SK-N-SH treated with all-trans-retinoic acid at 6 μM for 48 hours (cell line): ENCODE results near the gene AHCYL1.
A peak's percentile ranks its signal among the peaks of the same experiment; 100 is the strongest.

Source experiments
- ATAC-seq: fragments of 200-7000 bp; cut with Tn5 transposase; 3 replicates; pipeline ENCODE4 v1.9.1; 2020; ENCODE audit warnings: mild to moderate bottlenecking, moderate library complexity
- ARNTL ChIP-seq: fragments of 450-650 bp; formaldehyde crosslinking; IDR thresholded peaks from 2 replicates; pipeline ENCODE4 v1.5.0; 2020; ENCODE audit warnings: low read depth, mild to moderate bottlenecking, moderate library complexity, borderline replicate concordance
- BACH2 ChIP-seq: fragments of 250-450 bp; sonication (Bioruptor Pico); IDR thresholded peaks from 2 replicates; pipeline ENCODE4 v1.9.0; 2021; ENCODE audit warnings: mild to moderate bottlenecking, borderline replicate concordance
- CSDC2 ChIP-seq: fragments of 250-450 bp; sonication (Bioruptor Pico); IDR thresholded peaks from 2 replicates; pipeline ENCODE4 v1.5.0; 2020; ENCODE audit warnings: mild to moderate bottlenecking, moderate library complexity
- ESRRG ChIP-seq: fragments of 250-450 bp; sonication (Bioruptor Pico); IDR thresholded peaks from 2 replicates; pipeline ENCODE4 v1.6.1; 2021; ENCODE audit warnings: mild to moderate bottlenecking
- PPARA ChIP-seq: fragments of 250-450 bp; sonication (Bioruptor Pico); IDR thresholded peaks from 2 replicates; pipeline ENCODE4 v1.5.0; 2020; ENCODE audit warnings: mild to moderate bottlenecking, borderline replicate concordance
- TCF4 ChIP-seq: fragments of 250-450 bp; sonication (Bioruptor Pico); IDR thresholded peaks from 2 replicates; pipeline ENCODE4 v1.8.0; 2021; ENCODE audit warnings: mild to moderate bottlenecking, moderate library complexity, borderline replicate concordance
- TOX ChIP-seq: fragments of 250-450 bp; sonication (Bioruptor Pico); IDR thresholded peaks from 2 replicates; pipeline ENCODE4 v1.8.0; 2021; ENCODE audit warnings: mild to moderate bottlenecking, moderate library complexity, borderline replicate concordance
- ZC3H10 ChIP-seq: fragments of 250-450 bp; sonication (Bioruptor Pico); IDR thresholded peaks from 2 replicates; pipeline ENCODE4 v1.5.1; 2021; ENCODE audit warnings: mild to moderate bottlenecking, moderate library complexity
- ZFP30 ChIP-seq: fragments of 450-650 bp; formaldehyde crosslinking; IDR thresholded peaks from 2 replicates; pipeline ENCODE4 v1.5.0; 2022; ENCODE audit warnings: mild to moderate bottlenecking, moderate library complexity
- ZNF565 ChIP-seq: fragments of 450-650 bp; formaldehyde crosslinking; conservative IDR thresholded peaks from 2 replicates; pipeline ENCODE4 v1.5.0; 2020; ENCODE audit warnings: low read depth, mild to moderate bottlenecking, moderate library complexity
- ZNF70 ChIP-seq: fragments of 450-650 bp; formaldehyde crosslinking; IDR thresholded peaks from 2 replicates; pipeline ENCODE4 v1.5.0; 2020; ENCODE audit warnings: mild to moderate bottlenecking, moderate library complexity
- ZNF8 ChIP-seq: fragments of 450-650 bp; formaldehyde crosslinking; IDR thresholded peaks from 2 replicates; pipeline ENCODE4 v1.5.0; 2020; ENCODE audit warnings: mild to moderate bottlenecking, moderate library complexity
- TF ChIP-seq, protein P1 (sequence below): fragments of 250-450 bp; sonication (Bioruptor Pico); IDR thresholded peaks from 2 replicates; pipeline ENCODE4 v1.8.0; 2021; ENCODE audit warnings: low read depth, mild to moderate bottlenecking, moderate library complexity, borderline replicate concordance
- TF ChIP-seq, protein P2 (sequence below): fragments of 250-450 bp; sonication (Bioruptor Pico); IDR thresholded peaks from 2 replicates; pipeline ENCODE4 v1.5.1; 2020; ENCODE audit warnings: low read depth, mild to moderate bottlenecking, moderate library complexity
- TF ChIP-seq, protein P3 (sequence below): fragments of 250-450 bp; sonication (Bioruptor Pico); IDR thresholded peaks from 2 replicates; pipeline ENCODE4 v1.5.0; 2020; ENCODE audit warnings: mild to moderate bottlenecking, moderate library complexity
- TF ChIP-seq, protein P4 (sequence below): fragments of 250-450 bp; sonication (Bioruptor Pico); IDR thresholded peaks from 2 replicates; pipeline ENCODE4 v1.5.1; 2021; ENCODE audit warnings: mild to moderate bottlenecking, moderate library complexity

AHCYL1 gene

DNA sequence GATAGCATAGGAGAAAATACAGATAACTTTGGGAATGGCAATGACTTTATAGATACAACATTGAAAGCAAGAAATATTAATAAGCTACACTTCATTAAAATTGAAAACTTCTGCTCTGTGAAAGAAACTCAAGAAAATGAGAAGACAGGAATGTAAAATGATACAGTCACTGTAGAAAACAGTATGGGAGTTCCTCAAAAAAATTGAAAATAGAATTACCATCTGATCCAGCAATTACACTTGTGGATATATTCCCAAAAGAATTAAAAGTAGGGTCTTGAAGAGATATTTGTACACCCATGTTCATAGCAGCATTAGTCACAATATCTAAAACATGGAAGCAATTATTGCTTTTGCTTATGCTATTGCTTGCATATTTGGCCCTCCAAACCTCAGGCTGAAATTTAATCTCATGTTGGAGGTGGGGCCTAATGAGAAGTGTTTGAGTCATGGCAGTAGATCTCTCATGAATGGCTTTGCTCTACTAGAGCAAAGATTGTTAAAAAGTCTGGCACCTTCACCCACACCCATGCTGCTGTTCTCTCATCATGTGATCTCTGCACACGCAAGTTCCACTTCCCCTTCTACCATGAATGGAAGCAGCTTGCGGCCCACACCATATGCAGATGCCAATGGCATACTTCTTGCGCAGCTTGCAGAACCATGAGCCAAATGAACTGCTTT is 15.3 kb upstream of the AHCYL1 start:
- TF ChIP-seq, protein P1, sequence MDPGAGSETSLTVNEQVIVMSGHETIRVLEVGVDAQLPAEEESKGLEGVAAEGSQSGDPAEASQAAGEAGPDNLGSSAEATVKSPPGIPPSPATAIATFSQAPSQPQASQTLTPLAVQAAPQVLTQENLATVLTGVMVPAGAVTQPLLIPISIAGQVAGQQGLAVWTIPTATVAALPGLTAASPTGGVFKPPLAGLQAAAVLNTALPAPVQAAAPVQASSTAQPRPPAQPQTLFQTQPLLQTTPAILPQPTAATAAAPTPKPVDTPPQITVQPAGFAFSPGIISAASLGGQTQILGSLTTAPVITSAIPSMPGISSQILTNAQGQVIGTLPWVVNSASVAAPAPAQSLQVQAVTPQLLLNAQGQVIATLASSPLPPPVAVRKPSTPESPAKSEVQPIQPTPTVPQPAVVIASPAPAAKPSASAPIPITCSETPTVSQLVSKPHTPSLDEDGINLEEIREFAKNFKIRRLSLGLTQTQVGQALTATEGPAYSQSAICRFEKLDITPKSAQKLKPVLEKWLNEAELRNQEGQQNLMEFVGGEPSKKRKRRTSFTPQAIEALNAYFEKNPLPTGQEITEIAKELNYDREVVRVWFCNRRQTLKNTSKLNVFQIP (CRISPR knock-in tag): no peak
- TF ChIP-seq TCF4 (CRISPR knock-in tag): no peak
- TF ChIP-seq ZNF8 (CRISPR knock-in tag): no peak
- TF ChIP-seq, protein P2, sequence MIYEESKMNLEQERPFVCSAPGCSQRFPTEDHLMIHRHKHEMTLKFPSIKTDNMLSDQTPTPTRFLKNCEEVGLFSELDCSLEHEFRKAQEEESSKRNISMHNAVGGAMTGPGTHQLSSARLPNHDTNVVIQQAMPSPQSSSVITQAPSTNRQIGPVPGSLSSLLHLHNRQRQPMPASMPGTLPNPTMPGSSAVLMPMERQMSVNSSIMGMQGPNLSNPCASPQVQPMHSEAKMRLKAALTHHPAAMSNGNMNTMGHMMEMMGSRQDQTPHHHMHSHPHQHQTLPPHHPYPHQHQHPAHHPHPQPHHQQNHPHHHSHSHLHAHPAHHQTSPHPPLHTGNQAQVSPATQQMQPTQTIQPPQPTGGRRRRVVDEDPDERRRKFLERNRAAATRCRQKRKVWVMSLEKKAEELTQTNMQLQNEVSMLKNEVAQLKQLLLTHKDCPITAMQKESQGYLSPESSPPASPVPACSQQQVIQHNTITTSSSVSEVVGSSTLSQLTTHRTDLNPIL (CRISPR knock-in tag): no peak
- TF ChIP-seq, protein P3, sequence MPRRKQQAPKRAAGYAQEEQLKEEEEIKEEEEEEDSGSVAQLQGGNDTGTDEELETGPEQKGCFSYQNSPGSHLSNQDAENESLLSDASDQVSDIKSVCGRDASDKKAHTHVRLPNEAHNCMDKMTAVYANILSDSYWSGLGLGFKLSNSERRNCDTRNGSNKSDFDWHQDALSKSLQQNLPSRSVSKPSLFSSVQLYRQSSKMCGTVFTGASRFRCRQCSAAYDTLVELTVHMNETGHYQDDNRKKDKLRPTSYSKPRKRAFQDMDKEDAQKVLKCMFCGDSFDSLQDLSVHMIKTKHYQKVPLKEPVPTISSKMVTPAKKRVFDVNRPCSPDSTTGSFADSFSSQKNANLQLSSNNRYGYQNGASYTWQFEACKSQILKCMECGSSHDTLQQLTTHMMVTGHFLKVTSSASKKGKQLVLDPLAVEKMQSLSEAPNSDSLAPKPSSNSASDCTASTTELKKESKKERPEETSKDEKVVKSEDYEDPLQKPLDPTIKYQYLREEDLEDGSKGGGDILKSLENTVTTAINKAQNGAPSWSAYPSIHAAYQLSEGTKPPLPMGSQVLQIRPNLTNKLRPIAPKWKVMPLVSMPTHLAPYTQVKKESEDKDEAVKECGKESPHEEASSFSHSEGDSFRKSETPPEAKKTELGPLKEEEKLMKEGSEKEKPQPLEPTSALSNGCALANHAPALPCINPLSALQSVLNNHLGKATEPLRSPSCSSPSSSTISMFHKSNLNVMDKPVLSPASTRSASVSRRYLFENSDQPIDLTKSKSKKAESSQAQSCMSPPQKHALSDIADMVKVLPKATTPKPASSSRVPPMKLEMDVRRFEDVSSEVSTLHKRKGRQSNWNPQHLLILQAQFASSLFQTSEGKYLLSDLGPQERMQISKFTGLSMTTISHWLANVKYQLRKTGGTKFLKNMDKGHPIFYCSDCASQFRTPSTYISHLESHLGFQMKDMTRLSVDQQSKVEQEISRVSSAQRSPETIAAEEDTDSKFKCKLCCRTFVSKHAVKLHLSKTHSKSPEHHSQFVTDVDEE (CRISPR knock-in tag): no peak
- no peak for TF ChIP-seq ZFP30
- no peak for TF ChIP-seq TOX (CRISPR knock-in tag)
- no peak for TF ChIP-seq PPARA (CRISPR knock-in tag)
- peak; percentile 62 for ATAC-seq

DNA sequence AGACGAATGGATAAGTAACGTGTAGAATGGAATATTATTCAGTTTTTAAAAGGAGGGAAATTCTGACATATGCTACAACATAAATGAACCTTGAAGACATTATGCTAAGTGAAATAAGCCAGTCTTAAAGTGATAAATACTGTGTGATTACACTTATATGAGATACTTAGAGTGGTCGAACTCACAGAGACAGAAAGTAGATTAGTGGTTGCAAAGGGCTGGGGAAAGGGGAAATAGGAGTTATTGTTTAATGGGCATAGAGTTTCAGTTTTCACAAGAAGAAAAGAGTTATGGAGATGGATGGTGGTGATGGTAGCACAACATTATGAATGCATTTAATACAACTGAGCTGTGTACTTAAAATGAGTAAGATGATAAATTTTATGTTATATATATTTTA is 14.7 kb upstream of the AHCYL1 start:
- no peak for TF ChIP-seq ARNTL (CRISPR knock-in tag)
- TF ChIP-seq ZC3H10 (CRISPR knock-in tag): no peak
- TF ChIP-seq ZNF8 (CRISPR knock-in tag): no peak
- ATAC-seq: no peak

DNA sequence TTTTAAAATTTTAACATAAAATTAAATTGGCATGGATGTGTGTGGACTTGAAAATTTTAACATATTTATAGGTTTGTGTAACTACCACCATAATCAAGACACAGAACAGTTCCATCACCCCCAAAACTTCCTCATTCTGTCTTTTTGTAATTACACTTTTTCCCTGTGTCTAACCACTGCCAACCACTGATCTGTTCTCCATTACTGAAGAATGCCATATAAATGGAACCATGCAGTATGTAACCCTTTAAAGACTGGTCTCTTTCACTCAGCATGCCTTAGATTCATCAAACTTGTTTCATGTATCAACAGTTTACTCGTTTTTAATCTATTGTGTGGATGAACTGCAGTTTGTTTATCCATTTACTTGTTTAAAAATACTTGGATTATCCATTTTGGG is 13.0 kb upstream of the AHCYL1 start:
- ATAC-seq: no peak
- TF ChIP-seq, protein P3 (CRISPR knock-in tag): no peak
- no peak for TF ChIP-seq ZNF565
- TF ChIP-seq ZNF8 (CRISPR knock-in tag): no peak
- TF ChIP-seq TOX (CRISPR knock-in tag): no peak
- TF ChIP-seq CSDC2 (CRISPR knock-in tag): no peak
- TF ChIP-seq BACH2: no peak
- no peak for TF ChIP-seq ZNF70
- TF ChIP-seq ESRRG (CRISPR knock-in tag): no peak
- TF ChIP-seq ZFP30: no peak
- TF ChIP-seq TCF4 (CRISPR knock-in tag): no peak
- TF ChIP-seq, protein P1 (CRISPR knock-in tag): no peak
- no peak for TF ChIP-seq ARNTL (CRISPR knock-in tag)
- TF ChIP-seq, protein P4, sequence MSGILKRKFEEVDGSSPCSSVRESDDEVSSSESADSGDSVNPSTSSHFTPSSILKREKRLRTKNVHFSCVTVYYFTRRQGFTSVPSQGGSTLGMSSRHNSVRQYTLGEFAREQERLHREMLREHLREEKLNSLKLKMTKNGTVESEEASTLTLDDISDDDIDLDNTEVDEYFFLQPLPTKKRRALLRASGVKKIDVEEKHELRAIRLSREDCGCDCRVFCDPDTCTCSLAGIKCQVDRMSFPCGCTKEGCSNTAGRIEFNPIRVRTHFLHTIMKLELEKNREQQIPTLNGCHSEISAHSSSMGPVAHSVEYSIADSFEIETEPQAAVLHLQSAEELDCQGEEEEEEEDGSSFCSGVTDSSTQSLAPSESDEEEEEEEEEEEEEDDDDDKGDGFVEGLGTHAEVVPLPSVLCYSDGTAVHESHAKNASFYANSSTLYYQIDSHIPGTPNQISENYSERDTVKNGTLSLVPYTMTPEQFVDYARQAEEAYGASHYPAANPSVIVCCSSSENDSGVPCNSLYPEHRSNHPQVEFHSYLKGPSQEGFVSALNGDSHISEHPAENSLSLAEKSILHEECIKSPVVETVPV (CRISPR knock-in tag): no peak
